Astrocyte (in vitro differentiated cells and primary cell): ENCODE data around the gene PRR7.

Experiments used
- EZH2 ChIP-seq: IDR thresholded peaks from 2 replicates; pipeline ENCODE4 v1.6.1; 2012; ENCODE audit warnings: mild to moderate bottlenecking, low read length, inconsistent platforms; ENCODE audit not compliant: insufficient read depth
- TF ChIP-seq, protein P1 (sequence below): IDR thresholded peaks from 2 replicates; pipeline ENCODE4 v1.5.1; 2011; ENCODE audit warnings: low read depth, mild to moderate bottlenecking, inconsistent platforms, low read length, moderate library complexity; ENCODE audit not compliant: insufficient read depth

DNA sequence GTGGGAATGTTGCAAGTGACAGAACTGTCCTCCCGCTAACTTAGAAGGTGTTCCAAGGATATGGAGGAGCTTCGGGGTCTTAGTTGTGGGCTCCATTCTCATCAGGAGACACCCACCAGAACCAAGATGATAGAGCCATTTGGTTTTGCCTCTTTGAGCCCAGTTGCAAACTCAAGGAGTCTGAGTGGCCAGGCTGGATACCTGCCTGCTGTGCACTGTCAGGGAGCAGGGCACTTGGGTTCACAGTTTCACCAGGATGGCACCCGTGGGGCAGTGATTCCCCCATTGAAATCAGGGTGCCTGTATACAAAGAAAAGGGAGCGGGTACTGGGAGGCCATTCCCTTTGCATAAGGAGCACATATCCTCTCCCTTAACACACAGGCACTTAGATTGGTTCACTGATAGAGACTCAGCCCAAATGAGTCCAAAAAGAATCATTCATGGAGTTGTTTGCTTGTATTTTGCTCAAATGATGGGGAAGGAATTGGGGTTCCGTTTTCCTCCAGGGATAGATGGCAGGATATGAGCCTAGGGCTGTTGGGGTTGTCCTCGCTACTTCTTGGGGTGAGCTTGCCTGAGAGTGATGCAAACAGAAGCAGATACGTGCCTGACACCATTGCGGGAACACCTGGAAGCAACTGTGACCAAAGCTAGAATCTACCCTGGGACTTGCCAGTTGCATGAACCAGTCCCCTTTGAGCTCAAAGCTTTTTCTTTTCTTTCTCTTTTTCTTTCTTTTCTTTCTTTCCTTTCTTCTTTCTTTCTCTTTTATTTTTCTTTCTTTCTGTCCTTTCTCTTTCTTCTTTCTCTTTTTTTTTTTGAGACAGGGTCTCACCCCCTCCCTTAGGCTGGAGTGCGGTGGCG is 1.3 kb upstream of the PRR7 start:
- TF ChIP-seq, protein P1, sequence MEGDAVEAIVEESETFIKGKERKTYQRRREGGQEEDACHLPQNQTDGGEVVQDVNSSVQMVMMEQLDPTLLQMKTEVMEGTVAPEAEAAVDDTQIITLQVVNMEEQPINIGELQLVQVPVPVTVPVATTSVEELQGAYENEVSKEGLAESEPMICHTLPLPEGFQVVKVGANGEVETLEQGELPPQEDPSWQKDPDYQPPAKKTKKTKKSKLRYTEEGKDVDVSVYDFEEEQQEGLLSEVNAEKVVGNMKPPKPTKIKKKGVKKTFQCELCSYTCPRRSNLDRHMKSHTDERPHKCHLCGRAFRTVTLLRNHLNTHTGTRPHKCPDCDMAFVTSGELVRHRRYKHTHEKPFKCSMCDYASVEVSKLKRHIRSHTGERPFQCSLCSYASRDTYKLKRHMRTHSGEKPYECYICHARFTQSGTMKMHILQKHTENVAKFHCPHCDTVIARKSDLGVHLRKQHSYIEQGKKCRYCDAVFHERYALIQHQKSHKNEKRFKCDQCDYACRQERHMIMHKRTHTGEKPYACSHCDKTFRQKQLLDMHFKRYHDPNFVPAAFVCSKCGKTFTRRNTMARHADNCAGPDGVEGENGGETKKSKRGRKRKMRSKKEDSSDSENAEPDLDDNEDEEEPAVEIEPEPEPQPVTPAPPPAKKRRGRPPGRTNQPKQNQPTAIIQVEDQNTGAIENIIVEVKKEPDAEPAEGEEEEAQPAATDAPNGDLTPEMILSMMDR, result no peak
- TF ChIP-seq EZH2, result no peak
